Neural crest cell (in vitro differentiated cells): ENCODE data around the gene ZSWIM1. TPM values are rescaled to one million over a fixed set of nuclear protein-coding genes. Genes with fewer than 3 reads are reported as not detected.
"Not testable (repeated sequence)": the region's sequence is repeated elsewhere in the genome, so short reads cannot be mapped to it uniquely, and the experiment has no call there.

ENCODE experiments used
- DNase-seq: peaks from one replicate; pipeline ENCODE4 v3.0.0; 2021; ENCODE audit warnings: low read depth, mixed read lengths, low spot score
- H3K27ac Mint-ChIP-seq: one replicate; pipeline ENCODE4 v1.8.0; 2021; ENCODE audit warnings: mild to moderate bottlenecking, mixed read lengths; ENCODE audit not compliant: unreplicated experiment
- H3K27me3 Mint-ChIP-seq: 2 replicates; pipeline ENCODE4 v1.8.0; 2021; ENCODE audit warnings: low read depth, mild to moderate bottlenecking, mixed read lengths
- H3K36me3 Mint-ChIP-seq: 2 replicates; pipeline ENCODE4 v1.8.0; 2021; ENCODE audit warnings: low read depth, mild to moderate bottlenecking, mixed read lengths
- H3K4me1 Mint-ChIP-seq: 2 replicates; pipeline ENCODE4 v1.8.0; 2021; ENCODE audit warnings: mixed read lengths
- H3K4me3 Mint-ChIP-seq: one replicate; pipeline ENCODE4 v1.8.0; 2021; ENCODE audit warnings: mild to moderate bottlenecking, mixed read lengths
- H3K9me3 Mint-ChIP-seq: 2 replicates; pipeline ENCODE4 v1.8.0; 2021; ENCODE audit warnings: mixed read lengths
- CTCF ChIP-seq: fragments of 200-600 bp; sonication (generic); conservative IDR thresholded peaks from 2 replicates; pipeline ENCODE4 v1.5.0; 2021; ENCODE audit warnings: antibody characterized with exemption, mild to moderate bottlenecking
- total RNA-seq: library from RNA; stranded (reverse); gene quantifications from 2 replicates; pipeline ENCODE4 v1.2.1, GENCODE V29; 2021

Gene ZSWIM1
- total RNA-seq, 1 donor from 2014 or later: 16.6 TPM

GRCh38 chr20:45896641-45897161 lies 15.7 kb downstream of the ZSWIM1 start:
- no peak for TF ChIP-seq CTCF
- Mint-ChIP-seq H3K4me1 (peaks cover 14% of the 10 kb centered on the region), H3K27me3 (peaks cover 6% of the 10 kb centered on the region), H3K27ac (no peak overlapping the region), H3K4me3 (no peak overlapping the region), H3K36me3 (no peaks in the 10 kb centered on the region), H3K9me3 (no peaks in the 10 kb centered on the region)
- DNase-seq: no peak

GRCh38 chr20:45897289-45897688 lies 16.3 kb downstream of the ZSWIM1 start:
- DNase-seq: no peak
- no peak overlapping the region for H3K4me3 Mint-ChIP-seq
- TF ChIP-seq CTCF: no peak
- H3K9me3 Mint-ChIP-seq: no peaks in the 10 kb centered on the region
- H3K36me3 Mint-ChIP-seq: no peaks in the 10 kb centered on the region
- no peak overlapping the region for H3K27ac Mint-ChIP-seq
- peaks cover 10% of the 10 kb centered on the region for H3K4me1 Mint-ChIP-seq
- peaks cover 4% of the 10 kb centered on the region for H3K27me3 Mint-ChIP-seq

GRCh38 chr20:45897692-45898091 lies 16.7 kb downstream of the ZSWIM1 start:
- no peak for TF ChIP-seq CTCF
- no peak overlapping the region for H3K4me3 Mint-ChIP-seq
- H3K4me1 Mint-ChIP-seq: peaks cover 6% of the 10 kb centered on the region
- H3K9me3 Mint-ChIP-seq: no peaks in the 10 kb centered on the region
- no peak overlapping the region for H3K27ac Mint-ChIP-seq
- no peak for DNase-seq
- H3K36me3 Mint-ChIP-seq: no peaks in the 10 kb centered on the region
- H3K27me3 Mint-ChIP-seq: peaks cover under 1% of the 10 kb centered on the region

GRCh38 chr20:45898285-45898684 lies 17.3 kb downstream of the ZSWIM1 start:
- no peak for DNase-seq
- Mint-ChIP-seq H3K36me3 (no peaks in the 10 kb centered on the region), H3K4me1 (peaks cover 5% of the 10 kb centered on the region), H3K27me3 (no peaks in the 10 kb centered on the region), H3K9me3 (no peaks in the 10 kb centered on the region), H3K27ac (no peak overlapping the region), H3K4me3 (no peak overlapping the region)
- TF ChIP-seq CTCF: no peak

GRCh38 chr20:45899046-45899835 lies 18.2 kb downstream of the ZSWIM1 start:
- Mint-ChIP-seq H3K4me3 (no peak overlapping the region), H3K36me3 (no peaks in the 10 kb centered on the region), H3K27ac (no peak overlapping the region), H3K27me3 (no peaks in the 10 kb centered on the region), H3K4me1 (peaks cover under 1% of the 10 kb centered on the region), H3K9me3 (no peaks in the 10 kb centered on the region)
- no peak for DNase-seq
- no peak for TF ChIP-seq CTCF

GRCh38 chr20:45901332-45901731 lies 20.3 kb downstream of the ZSWIM1 start:
- not testable (repeated sequence) for H3K9me3 Mint-ChIP-seq, H3K27me3 Mint-ChIP-seq, H3K4me3 Mint-ChIP-seq, H3K4me1 Mint-ChIP-seq, H3K27ac Mint-ChIP-seq, H3K36me3 Mint-ChIP-seq, DNase-seq
